ENCODE results near the gene PDE6B. TPM values are rescaled to one million over a fixed set of nuclear protein-coding genes. Genes with fewer than 3 reads are reported as not detected.

The PDE6B gene
- total and polyA plus RNA-seq, 2 of the 13 experiments (the other 11 are each of a cell fraction or from before 2014, with no cell fraction given): 0.38 to 0.40 TPM

DNA sequence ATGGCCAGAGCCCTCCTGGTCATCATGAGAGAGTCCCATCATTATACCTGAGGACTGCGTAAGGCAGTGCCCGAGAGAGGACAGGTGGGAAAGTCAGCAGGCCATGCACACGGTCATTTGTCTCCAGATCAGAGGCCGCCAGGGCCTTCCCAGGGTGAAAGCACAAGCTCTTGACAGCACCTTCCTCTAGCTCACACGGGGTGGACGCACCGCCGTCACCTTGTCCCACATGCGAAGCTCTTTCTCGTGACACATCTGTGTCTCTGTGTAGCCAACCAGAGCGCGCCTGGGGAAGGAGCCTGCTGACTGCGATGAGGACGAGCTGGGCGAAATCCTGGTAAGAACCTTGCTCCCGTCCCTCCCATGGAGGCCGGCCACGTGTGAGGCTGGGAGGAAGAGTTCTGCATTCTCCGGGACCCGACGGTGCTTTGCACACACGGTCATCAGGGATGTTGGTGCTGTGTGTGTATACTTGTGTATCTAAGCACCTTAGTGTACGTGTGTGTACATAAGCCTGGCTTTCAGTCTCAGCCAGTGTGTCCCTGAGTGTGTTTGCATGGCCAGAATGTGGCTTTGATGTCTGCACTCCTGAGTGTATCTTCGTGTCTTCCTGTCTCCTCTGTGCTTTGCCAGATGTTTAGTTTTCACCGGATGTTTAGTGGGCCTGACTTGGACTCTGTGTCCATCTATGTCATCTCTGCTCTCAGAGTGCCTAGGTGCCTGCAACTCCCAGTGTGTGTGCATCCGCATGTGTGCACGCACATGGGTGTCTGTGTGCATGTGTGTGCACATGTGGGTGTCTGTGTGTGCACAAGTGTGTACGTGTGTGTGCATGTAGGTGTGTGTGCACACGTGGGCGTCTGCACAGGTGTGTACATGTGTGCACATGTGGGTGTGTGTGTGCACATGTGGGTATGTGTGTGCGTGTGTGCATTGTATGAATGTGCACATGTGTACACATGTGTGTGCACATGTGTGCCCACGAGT, 33.6 kb downstream of the PDE6B start (continued):
- TF ChIP-seq GPN1 (CRISPR knock-in tag; IDR thresholded peaks at IDR 0.05; ENCODE audit: borderline replicate concordance) (no peak), FOXO1 (CRISPR knock-in tag; IDR thresholded peaks at IDR 0.05) (peak; percentile 64; the same call in 1 of the 2 replicates), ZBTB20 (CRISPR knock-in tag; IDR thresholded peaks at IDR 0.05; ENCODE audit: borderline replicate concordance, low read depth) (peak; percentile 49; the same call in 1 of the 2 replicates), ZFX (CRISPR knock-in tag; IDR thresholded peaks at IDR 0.05; ENCODE audit: low read depth) (peak; percentile 56; the same call in 1 of the 2 replicates), GATAD2A (CRISPR knock-in tag; IDR thresholded peaks at IDR 0.05) (peak; percentile 73), HOXA3 (CRISPR knock-in tag; IDR thresholded peaks at IDR 0.05) (peak; percentile 50; the same call in 1 of the 2 replicates), SNRNP70 (IDR thresholded peaks at IDR 0.05; ENCODE audit: low read depth, low read length) (no peak), ZNF670 (CRISPR knock-in tag; IDR thresholded peaks at IDR 0.05; ENCODE audit: borderline replicate concordance) (peak; percentile 72; the same call in 1 of the 2 replicates), NR2F6 (IDR thresholded peaks at IDR 0.05) (0 out of 2 replicates have a peak, but pooled peaks have one; percentile 23), NR2F6 (CRISPR knock-in tag; IDR thresholded peaks at IDR 0.05) (no peak), ETV5 (CRISPR knock-in tag; IDR thresholded peaks at IDR 0.05; ENCODE audit: borderline replicate concordance) (peak; percentile 96), ZKSCAN1 (IDR thresholded peaks at IDR 0.05; ENCODE audit: low read length) (0 out of 2 replicates have a peak, but pooled peaks have one; percentile 43), ZMYM4 (CRISPR knock-in tag; IDR thresholded peaks at IDR 0.05) (no peak), HNRNPH1 (optimal IDR thresholded peaks at IDR 0.05; ENCODE audit: low read depth, low read length) (peak; percentile 49), ZNF33A (CRISPR knock-in tag; IDR thresholded peaks at IDR 0.05; ENCODE audit: borderline replicate concordance) (no peak)
- TF ChIP-seq, protein P1, sequence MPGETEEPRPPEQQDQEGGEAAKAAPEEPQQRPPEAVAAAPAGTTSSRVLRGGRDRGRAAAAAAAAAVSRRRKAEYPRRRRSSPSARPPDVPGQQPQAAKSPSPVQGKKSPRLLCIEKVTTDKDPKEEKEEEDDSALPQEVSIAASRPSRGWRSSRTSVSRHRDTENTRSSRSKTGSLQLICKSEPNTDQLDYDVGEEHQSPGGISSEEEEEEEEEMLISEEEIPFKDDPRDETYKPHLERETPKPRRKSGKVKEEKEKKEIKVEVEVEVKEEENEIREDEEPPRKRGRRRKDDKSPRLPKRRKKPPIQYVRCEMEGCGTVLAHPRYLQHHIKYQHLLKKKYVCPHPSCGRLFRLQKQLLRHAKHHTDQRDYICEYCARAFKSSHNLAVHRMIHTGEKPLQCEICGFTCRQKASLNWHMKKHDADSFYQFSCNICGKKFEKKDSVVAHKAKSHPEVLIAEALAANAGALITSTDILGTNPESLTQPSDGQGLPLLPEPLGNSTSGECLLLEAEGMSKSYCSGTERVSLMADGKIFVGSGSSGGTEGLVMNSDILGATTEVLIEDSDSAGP (CRISPR knock-in tag; IDR thresholded peaks at IDR 0.05; ENCODE audit: borderline replicate concordance): peak; percentile 22; the same call in 1 of the 2 replicates
- TF ChIP-seq, protein P2, sequence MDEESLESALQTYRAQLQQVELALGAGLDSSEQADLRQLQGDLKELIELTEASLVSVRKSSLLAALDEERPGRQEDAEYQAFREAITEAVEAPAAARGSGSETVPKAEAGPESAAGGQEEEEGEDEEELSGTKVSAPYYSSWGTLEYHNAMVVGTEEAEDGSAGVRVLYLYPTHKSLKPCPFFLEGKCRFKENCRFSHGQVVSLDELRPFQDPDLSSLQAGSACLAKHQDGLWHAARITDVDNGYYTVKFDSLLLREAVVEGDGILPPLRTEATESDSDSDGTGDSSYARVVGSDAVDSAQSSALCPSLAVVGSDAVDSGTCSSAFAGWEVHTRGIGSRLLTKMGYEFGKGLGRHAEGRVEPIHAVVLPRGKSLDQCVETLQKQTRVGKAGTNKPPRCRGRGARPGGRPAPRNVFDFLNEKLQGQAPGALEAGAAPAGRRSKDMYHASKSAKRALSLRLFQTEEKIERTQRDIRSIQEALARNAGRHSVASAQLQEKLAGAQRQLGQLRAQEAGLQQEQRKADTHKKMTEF (CRISPR knock-in tag; IDR thresholded peaks at IDR 0.05): 0 out of 2 replicates have a peak, but pooled peaks have one; percentile 19
- TF ChIP-seq, protein P3, sequence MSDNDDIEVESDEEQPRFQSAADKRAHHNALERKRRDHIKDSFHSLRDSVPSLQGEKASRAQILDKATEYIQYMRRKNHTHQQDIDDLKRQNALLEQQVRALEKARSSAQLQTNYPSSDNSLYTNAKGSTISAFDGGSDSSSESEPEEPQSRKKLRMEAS (IDR thresholded peaks at IDR 0.05): peak; percentile 31
- TF ChIP-seq, protein P4, sequence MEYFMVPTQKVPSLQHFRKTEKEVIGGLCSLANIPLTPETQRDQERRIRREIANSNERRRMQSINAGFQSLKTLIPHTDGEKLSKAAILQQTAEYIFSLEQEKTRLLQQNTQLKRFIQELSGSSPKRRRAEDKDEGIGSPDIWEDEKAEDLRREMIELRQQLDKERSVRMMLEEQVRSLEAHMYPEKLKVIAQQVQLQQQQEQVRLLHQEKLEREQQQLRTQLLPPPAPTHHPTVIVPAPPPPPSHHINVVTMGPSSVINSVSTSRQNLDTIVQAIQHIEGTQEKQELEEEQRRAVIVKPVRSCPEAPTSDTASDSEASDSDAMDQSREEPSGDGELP (IDR thresholded peaks at IDR 0.05; ENCODE audit: borderline replicate concordance, low read depth): peak; percentile 57; the same call in 1 of the 2 replicates
